Esophagus squamous epithelium (tissue), 4 donors: ENCODE data around the gene HOATZ.

ENCODE experiments used
- CTCF ChIP-seq, 6 experiments: fragments of 450-650 bp in 4 of 6; fragments of 200-600 bp in 2 of 6; sonication (generic) in 2 of 6; IDR thresholded peaks; one replicate each; pipeline ENCODE4 v1.5.1; 2016 to 2019; ENCODE audit warnings: antibody characterized with exemption in 6 of 6, mild to moderate bottlenecking in 4 of 6, moderate library complexity in 4 of 6
- POLR2A ChIP-seq, 4 donors: fragments of 450-650 bp; IDR thresholded peaks; one replicate each; pipeline ENCODE4 v1.6.1; 2017; ENCODE audit warnings: antibody characterized with exemption in 4 of 4, mild to moderate bottlenecking in 4 of 4, moderate library complexity in 3 of 4

GRCh38 chr11:111557425-111558111 is 43.0 kb downstream of the HOATZ start:
- no peak for TF ChIP-seq CTCF (IDR thresholded peaks at IDR 0.05)
- no peak for TF ChIP-seq POLR2A (IDR thresholded peaks at IDR 0.05)
